ENCODE results near the gene FBXW10.
"Not testable (repeated sequence)": the region's sequence is repeated elsewhere in the genome, so short reads cannot be mapped to it uniquely, and the experiment has no call there.

The FBXW10 gene

GRCh38 chr17:18771066-18771465, 27.2 kb downstream of the FBXW10 start:
- not testable (repeated sequence) for H3K9me3 ChIP-seq; H3K36me3 ChIP-seq; H3K27ac ChIP-seq; H3K27me3 ChIP-seq; H3K4me3 ChIP-seq (ENCODE audit: low read depth in 1 of 2, low read length in 1 of 2)
- H3K4me1 ChIP-seq (ENCODE audit: control insufficient read depth in 1 of 2, insufficient read depth in 1 of 2, low read depth in 1 of 2, low read length in 1 of 2): peaks cover 18 to 20% of the 10 kb centered on the region in 2 experiments

DNA sequence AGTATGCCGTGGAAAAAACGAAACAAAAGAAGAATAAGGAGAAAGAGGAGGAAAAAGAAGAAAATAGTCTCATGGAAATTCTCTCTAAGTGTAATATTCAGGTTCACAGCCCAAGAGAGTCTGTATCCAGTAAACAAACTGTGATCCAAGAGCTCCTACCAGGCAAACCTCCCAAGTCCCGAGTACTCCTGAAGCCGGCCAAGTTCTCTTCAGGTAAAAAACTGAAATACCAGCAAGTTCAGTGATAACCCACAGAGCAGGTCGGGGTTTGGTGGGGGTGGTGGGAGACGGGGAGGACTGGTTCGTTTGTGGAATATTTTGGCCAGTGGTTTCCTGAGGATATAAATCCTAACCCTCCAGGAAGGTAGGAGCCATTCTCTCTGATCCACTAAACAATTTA, 28.6 kb downstream of the FBXW10 start:
- no peak overlapping the region for H3K4me3 ChIP-seq (ENCODE audit: low read depth in 1 of 2, low read length in 1 of 2)
- H3K4me1 ChIP-seq (ENCODE audit: control insufficient read depth in 1 of 2, insufficient read depth in 1 of 2, low read depth in 1 of 2, low read length in 1 of 2): peaks cover 18 to 20% of the 10 kb centered on the region in 2 experiments
- no peaks in the 10 kb centered on the region for H3K36me3 ChIP-seq
- no peaks in the 10 kb centered on the region for H3K27me3 ChIP-seq
- H3K27ac ChIP-seq: no peak overlapping the region
- H3K9me3 ChIP-seq: no peaks in the 10 kb centered on the region
- TF ChIP-seq, protein P1, sequence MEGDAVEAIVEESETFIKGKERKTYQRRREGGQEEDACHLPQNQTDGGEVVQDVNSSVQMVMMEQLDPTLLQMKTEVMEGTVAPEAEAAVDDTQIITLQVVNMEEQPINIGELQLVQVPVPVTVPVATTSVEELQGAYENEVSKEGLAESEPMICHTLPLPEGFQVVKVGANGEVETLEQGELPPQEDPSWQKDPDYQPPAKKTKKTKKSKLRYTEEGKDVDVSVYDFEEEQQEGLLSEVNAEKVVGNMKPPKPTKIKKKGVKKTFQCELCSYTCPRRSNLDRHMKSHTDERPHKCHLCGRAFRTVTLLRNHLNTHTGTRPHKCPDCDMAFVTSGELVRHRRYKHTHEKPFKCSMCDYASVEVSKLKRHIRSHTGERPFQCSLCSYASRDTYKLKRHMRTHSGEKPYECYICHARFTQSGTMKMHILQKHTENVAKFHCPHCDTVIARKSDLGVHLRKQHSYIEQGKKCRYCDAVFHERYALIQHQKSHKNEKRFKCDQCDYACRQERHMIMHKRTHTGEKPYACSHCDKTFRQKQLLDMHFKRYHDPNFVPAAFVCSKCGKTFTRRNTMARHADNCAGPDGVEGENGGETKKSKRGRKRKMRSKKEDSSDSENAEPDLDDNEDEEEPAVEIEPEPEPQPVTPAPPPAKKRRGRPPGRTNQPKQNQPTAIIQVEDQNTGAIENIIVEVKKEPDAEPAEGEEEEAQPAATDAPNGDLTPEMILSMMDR (IDR thresholded peaks at IDR 0.05): no peak

GRCh38 chr17:18780991-18781718, 37.3 kb downstream of the FBXW10 start, which contains the start of gene TVP23B:
TVP23B (plus strand) TSS chr17:18781183; CDS start chr17:18781294, 111 bp downstream.
- not testable (repeated sequence) for H3K27me3 ChIP-seq; H3K36me3 ChIP-seq; H3K9me3 ChIP-seq; H3K4me1 ChIP-seq (ENCODE audit: control insufficient read depth in 1 of 2, insufficient read depth in 1 of 2, low read depth in 1 of 2, low read length in 1 of 2)
- Histone ChIP-seq H3K27ac (peak within 1 kb of the TSS; percentile 88), H3K4me3 (ENCODE audit: low read depth in 1 of 2, low read length in 1 of 2) (peak within 1 kb of the TSS; percentile 58 to 71)
- TF ChIP-seq, protein P1 (IDR thresholded peaks at IDR 0.05): peak; percentile 41

- peak overlapping the region in 1 of 2 experiments; percentile 71 for H3K4me3 ChIP-seq (ENCODE audit: low read depth in 1 of 2, low read length in 1 of 2)
- not testable (repeated sequence) for H3K36me3 ChIP-seq; H3K27me3 ChIP-seq; H3K9me3 ChIP-seq; H3K4me1 ChIP-seq (ENCODE audit: control insufficient read depth in 1 of 2, insufficient read depth in 1 of 2, low read depth in 1 of 2, low read length in 1 of 2)
- peak overlapping the region; percentile 88 for H3K27ac ChIP-seq
Measured at GRCh38 chr17:18781805-18782204, 38.0 kb downstream of the FBXW10 start.

GRCh38 chr17:18785933-18786332, 42.1 kb downstream of the FBXW10 start:
- H3K36me3 ChIP-seq; H3K9me3 ChIP-seq; H3K27me3 ChIP-seq; H3K27ac ChIP-seq; H3K4me1 ChIP-seq (ENCODE audit: control insufficient read depth in 1 of 2, insufficient read depth in 1 of 2, low read depth in 1 of 2, low read length in 1 of 2); H3K4me3 ChIP-seq (ENCODE audit: low read depth in 1 of 2, low read length in 1 of 2): not testable (repeated sequence)

DNA sequence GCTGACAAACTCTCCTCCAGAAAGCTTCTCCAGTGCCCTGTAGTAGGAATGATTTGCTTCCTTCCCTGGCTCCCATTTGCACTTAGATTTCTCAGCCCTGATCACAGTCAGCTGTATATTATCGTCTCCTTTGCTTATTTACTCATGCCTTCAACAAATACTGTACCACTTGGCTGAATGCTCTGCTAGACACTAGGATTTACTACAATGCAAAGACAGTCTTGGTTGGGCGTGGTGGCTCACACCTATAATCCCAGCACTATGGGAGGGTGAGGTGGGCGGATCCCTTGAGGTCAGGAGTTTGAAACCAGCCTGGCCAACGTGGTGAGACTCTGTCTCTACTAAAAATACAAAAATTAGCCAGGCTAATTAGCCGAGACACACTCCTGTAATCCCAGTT, 43.0 kb downstream of the FBXW10 start:
- not testable (repeated sequence) for H3K27me3 ChIP-seq; H3K4me3 ChIP-seq (ENCODE audit: low read depth in 1 of 2, low read length in 1 of 2)

DNA sequence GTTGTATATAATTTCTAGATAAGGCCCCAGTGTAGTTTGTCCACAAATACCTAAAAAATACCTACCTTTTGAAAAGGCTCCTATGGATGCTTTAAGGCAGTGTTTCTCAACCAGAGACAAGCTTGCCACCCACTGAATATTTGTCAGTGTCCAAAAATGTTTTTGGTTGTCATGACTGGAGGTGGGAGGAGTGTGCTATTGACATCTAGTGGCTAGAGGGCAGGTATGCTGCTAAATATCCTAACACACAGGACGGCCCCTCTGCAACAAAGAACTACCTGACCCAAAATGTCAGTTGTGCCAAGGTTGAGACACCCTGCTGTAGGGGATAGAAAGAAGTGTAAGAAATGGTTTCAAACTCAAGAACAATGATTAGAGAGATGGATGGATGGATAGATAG, 47.5 kb downstream of the FBXW10 start:
- H3K9me3 ChIP-seq; H3K4me1 ChIP-seq (ENCODE audit: control insufficient read depth in 1 of 2, insufficient read depth in 1 of 2, low read depth in 1 of 2, low read length in 1 of 2); H3K27me3 ChIP-seq; H3K27ac ChIP-seq; H3K4me3 ChIP-seq (ENCODE audit: low read depth in 1 of 2, low read length in 1 of 2); H3K36me3 ChIP-seq: not testable (repeated sequence)

More for the DNA sequence above, 43.0 kb downstream of the FBXW10 start:
- H3K9me3 ChIP-seq; H3K4me1 ChIP-seq (ENCODE audit: control insufficient read depth in 1 of 2, insufficient read depth in 1 of 2, low read depth in 1 of 2, low read length in 1 of 2); H3K27ac ChIP-seq; H3K36me3 ChIP-seq: not testable (repeated sequence)

GRCh38 chr17:18794841-18795240, 51.0 kb downstream of the FBXW10 start:
- H3K27me3 ChIP-seq; H3K9me3 ChIP-seq; H3K4me1 ChIP-seq (ENCODE audit: control insufficient read depth in 1 of 2, insufficient read depth in 1 of 2, low read depth in 1 of 2, low read length in 1 of 2); H3K27ac ChIP-seq; H3K4me3 ChIP-seq (ENCODE audit: low read depth in 1 of 2, low read length in 1 of 2): not testable (repeated sequence)
- H3K36me3 ChIP-seq: peaks cover 16% of the 10 kb centered on the region

DNA sequence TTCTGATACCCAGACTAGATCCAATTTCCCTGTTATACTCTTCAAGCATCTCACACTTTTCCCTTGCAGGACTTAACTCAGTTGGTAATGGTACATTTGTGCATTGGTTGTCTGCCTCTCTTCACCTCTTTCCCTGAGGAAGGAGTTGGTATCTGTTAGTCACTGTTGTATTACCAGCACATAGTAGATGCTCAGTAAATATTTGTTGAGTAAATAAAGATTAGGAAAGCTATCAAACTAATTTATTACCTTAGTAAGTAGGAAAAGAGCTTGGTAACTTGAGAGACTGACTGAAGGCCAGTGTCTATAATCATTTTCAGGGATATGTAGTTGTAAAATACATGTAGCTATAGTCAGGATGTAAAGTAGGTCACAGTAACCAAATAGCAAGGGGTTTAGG, 53.0 kb downstream of the FBXW10 start:
- peaks cover 28% of the 10 kb centered on the region for H3K36me3 ChIP-seq
- H3K4me3 ChIP-seq (ENCODE audit: low read depth in 1 of 2, low read length in 1 of 2); H3K4me1 ChIP-seq (ENCODE audit: control insufficient read depth in 1 of 2, insufficient read depth in 1 of 2, low read depth in 1 of 2, low read length in 1 of 2); H3K27ac ChIP-seq; H3K27me3 ChIP-seq; H3K9me3 ChIP-seq: not testable (repeated sequence)

GRCh38 chr17:18803458-18804245, 59.8 kb downstream of the FBXW10 start:
- peaks cover 68% of the 10 kb centered on the region for H3K36me3 ChIP-seq
- H3K27me3 ChIP-seq; H3K27ac ChIP-seq; H3K9me3 ChIP-seq; H3K4me1 ChIP-seq (ENCODE audit: control insufficient read depth in 1 of 2, insufficient read depth in 1 of 2, low read depth in 1 of 2, low read length in 1 of 2); H3K4me3 ChIP-seq (ENCODE audit: low read depth in 1 of 2, low read length in 1 of 2): not testable (repeated sequence)

- not testable (repeated sequence) for H3K4me1 ChIP-seq (ENCODE audit: control insufficient read depth in 1 of 2, insufficient read depth in 1 of 2, low read depth in 1 of 2, low read length in 1 of 2); H3K36me3 ChIP-seq; H3K9me3 ChIP-seq; H3K27ac ChIP-seq; H3K27me3 ChIP-seq; H3K4me3 ChIP-seq (ENCODE audit: low read depth in 1 of 2, low read length in 1 of 2)
Measured at GRCh38 chr17:18815924-18816323, 72.1 kb downstream of the FBXW10 start.
